SW480 (cell line): ENCODE data around the gene TOMM7.

ENCODE experiments used
- DNase-seq: peaks from one replicate; pipeline ENCODE4 v3.0.0-alpha.2; 2016; ENCODE audit warnings: low spot score

Gene TOMM7

DNA sequence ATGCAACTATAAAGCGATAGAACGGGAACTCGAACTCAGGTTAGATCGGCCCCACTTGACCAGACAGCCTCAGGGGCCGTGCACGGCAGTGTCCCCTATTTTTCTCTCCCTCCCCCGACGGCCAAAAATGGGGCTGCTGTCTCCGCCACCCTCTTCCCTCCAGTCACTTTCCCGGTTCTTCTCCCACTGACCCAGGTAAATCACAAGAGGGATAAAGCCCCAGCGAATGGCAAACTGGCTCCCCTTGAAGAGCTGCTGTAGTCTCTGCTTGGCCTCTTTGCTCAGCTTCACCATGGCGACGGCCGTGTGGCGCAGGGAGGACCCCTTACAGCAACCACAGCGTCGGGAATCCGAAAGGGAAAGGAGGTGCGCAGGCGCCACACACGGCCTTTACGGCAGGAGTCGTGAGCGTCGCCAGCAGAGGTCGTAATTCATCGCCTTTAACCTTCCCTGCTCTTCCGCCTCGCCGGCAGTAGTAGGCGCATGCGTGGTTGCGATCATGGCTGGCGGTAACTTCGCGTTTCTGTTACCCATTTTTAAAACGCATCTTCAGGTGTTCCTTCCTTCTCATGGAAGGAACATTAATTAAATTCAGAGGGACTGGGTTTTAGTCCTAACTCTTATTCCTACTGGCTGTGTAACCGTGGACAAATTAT, at the start of gene TOMM7:
Gene TOMM7 (minus strand): TSS at position 364 of the 656 bp plus-strand sequence. CDS start 70 bp downstream, at position 294.
- DNase-seq = peak; percentile 99

- DNase-seq = no peak
These were observed 49.6 kb upstream of the TOMM7 start for GRCh38 chr7:22872096-22872807.

- DNase-seq = no peak
These were observed 49.0 kb upstream of the TOMM7 start for GRCh38 chr7:22871661-22872060.

GRCh38 chr7:22868509-22868908, 45.9 kb upstream of the TOMM7 start:
- DNase-seq = no peak

DNA sequence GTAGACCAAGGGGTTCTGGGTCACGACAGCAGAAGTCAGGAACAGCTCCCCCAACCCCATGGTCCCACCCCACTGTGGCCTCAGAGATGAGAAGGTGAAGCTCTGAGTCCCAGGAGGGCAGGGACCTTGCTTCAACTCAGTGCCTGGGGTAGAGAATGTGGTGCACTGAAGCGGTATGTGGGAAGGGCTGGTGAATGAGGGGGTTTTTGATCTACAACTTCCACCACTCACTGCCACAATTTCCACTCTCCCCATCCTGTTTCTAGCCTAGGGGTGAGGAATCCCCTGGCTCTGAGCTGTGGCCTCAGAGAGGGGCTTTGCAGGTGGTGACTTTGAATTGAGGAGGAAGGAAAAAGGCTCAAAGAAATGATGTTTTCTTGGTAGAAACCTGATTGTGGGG, 44.9 kb upstream of the TOMM7 start:
- DNase-seq = no peak

DNA sequence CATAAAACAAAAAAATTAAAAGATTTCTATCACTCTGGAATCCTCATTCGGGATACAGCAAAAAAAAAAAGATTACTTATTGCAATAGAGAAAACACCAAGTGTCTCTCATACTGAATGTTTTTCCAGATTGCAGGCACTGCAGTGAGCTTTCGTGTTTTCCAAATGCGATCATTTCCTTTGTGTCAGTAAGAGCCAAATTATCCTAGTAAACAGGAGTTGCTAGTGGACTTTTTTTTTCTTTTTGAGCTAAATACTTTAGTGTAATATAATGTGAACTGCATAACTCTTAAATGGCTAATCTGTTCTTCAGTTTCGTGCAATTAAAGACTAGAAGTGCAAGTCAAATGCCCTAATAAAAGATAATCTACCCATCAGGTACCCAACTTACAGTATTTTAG, 44.4 kb upstream of the TOMM7 start:
- no peak for DNase-seq

DNA sequence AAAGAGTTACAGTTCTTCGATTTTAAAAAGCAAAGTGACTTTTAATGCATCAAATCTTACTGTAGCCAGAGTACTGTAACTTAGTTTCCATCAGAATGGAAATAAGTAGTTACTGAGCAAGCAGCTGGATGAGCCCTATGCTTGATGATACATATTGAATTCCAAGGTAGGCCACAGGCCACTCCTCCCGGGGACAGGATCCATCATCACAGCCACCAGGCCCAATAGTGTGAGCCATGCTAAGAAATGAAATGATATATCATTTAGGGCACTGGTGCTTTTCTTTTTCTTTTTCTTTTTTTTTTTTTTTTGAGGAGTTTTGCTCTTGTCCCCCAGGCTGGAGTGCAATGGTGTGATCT, 42.9 kb upstream of the TOMM7 start:
- DNase-seq = no peak

DNA sequence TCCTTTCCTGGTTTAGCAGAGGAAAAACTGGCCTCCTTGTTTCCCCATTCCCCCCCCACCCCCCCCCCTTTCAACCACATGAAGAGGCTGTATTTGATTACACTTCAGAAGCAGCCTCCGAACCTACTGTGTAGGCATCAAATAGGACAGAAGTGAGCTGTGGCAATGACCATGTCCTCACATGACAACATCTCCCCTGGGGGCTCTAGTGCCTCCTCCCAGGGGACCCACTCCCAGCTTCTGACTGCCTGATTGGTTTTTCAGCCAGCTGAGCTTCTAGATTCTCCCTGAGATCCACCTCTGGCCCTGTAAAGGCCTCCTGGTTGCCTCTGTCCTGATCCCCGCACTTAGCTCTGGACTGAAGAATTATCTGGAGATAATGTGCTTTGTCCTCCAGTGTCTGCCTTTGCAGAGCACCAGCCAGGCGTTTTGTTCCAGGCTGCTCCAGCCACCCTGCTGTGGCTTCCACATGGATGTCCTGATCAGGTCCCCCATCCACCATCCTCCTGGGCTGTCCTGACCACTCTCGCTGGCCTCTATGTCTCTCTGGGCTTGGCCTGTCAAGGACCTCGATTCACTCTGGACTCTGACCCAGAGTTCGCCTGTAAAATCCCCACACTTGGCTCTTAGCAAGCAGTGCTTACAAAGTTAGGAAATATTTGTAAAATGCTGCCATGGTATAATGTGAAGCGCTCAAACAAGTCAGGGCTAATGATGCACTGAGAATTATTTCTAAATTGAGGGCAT, 42.4 kb upstream of the TOMM7 start:
- DNase-seq = no peak

GRCh38 chr7:22864301-22864700, 41.7 kb upstream of the TOMM7 start:
- no peak for DNase-seq

- DNase-seq = no peak
These were observed 40.7 kb upstream of the TOMM7 start for GRCh38 chr7:22863156-22863899.

DNA sequence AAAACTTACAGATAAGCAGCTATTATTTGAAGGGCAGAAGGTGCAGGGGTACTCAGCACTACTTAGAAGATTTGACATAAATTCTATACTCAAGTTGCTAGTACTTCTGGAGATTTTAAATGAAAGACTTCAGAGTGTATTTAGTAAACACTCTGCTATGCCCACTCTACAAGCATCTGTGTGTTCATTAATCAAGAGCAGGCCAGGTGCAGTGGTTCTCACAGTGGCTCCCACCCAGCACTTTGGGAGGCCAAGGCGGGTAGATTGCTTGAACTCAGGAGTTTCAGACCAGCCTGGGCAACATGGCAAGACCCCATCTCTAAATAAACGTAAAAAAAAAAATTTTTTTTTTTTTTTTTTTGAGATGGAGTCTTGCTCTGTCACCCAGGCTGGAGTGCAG, 38.9 kb upstream of the TOMM7 start:
- no peak for DNase-seq

- DNase-seq = no peak
These were observed 38.3 kb upstream of the TOMM7 start for GRCh38 chr7:22860784-22861482.

GRCh38 chr7:22860337-22860736, 37.7 kb upstream of the TOMM7 start:
- DNase-seq = no peak

- no peak for DNase-seq
These were observed 37.1 kb upstream of the TOMM7 start for GRCh38 chr7:22859641-22860290.

GRCh38 chr7:22858640-22859561, 36.3 kb upstream of the TOMM7 start:
- DNase-seq = peak; percentile 76

DNA sequence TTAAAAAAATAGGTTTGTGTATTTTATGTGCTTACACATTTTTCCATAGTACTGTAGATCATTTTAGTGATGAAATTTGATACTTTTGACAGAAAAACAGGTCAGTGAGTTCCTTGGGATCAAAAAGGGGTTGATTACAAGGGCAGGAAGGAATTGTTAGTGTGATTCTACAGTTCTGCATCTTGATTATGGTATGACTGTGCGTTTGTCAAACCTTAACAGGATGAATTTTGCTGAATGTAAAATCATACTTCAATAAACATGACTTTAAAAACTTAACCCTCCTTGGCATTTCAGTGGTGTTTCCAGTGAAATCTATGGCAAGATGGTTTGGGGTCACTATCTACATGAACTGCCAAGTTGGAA, 35.6 kb upstream of the TOMM7 start:
- no peak for DNase-seq

GRCh38 chr7:22856416-22856815, 33.8 kb upstream of the TOMM7 start:
- DNase-seq = no peak

DNA sequence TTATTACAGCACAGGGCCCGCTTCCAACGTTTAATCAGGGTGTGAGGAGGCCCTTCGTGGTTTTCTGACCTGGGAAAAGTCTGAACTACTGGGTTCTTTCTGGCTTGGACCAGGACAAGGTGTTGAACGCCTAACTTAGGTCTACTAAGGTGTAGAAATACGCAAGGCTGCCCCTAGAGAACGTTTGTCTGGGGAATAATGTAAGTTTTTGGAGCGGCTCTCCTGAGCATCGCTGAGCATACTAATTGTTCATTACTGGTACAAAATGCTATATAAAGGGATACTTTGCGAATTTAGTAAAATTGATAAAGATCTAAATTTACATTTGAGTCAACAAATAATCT, 32.4 kb upstream of the TOMM7 start:
- DNase-seq = no peak

DNA sequence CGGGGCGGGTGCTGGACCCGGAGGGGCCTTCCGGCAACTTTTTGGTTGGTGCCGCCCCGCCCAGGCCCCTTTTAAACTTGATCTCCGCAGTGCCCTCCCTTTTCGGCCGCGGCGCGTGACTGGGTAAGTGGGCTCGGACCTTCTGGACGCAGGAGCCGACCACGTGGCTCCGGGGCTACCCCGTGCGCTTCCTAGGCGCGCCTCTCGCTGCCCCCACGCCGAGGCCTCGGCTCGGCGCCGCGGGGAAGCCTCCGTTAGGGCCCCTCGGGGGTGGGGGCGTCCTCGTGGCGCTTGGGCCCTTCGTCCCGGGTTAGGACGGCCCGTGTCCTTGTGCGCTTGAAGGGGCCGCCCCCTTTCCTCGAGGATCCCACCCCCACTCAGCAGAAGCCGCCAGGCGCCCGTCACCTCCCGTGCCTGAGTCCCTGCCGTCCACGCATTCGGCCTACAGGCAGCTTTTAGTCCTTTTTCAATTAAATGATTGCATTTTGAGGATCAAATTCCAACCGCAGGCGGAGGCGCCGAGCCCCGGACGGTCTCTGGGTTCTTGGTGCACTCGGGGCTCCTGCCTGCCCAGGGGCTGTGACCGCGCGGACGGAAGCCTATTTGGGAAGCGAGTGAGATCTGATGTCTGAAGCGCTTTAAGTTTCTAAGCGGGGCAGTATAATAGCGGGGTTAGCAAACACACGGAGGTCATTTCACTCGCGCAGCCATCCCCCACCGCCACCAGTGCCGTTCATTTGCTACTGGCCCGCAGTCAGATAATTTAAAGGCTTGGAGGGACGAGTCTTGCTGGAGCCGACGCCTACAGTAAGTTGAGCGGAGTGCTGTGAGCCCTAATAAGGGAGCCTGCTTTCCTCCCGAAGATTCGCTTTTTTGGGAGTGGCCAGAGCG, 31.8 kb upstream of the TOMM7 start:
- DNase-seq = peak; percentile 89
